ENCODE results near the gene MRPS15. TPM values are rescaled to one million over a fixed set of nuclear protein-coding genes. Genes with fewer than 3 reads are reported as not detected.

The MRPS15 gene
- total and polyA plus RNA-seq, 2 of the 13 experiments (the other 11 are each of a cell fraction or from before 2014, with no cell fraction given): 59.0 to 113 TPM

GRCh38 chr1:36420836-36421317 is 43.3 kb downstream of the MRPS15 start (continued):
- no peak for TF ChIP-seq PBX2 (CRISPR knock-in tag; IDR thresholded peaks at IDR 0.05)
- TF ChIP-seq MYPOP (CRISPR knock-in tag; IDR thresholded peaks at IDR 0.05): no peak
- no peak for TF ChIP-seq RXRB (CRISPR knock-in tag; IDR thresholded peaks at IDR 0.05; ENCODE audit: borderline replicate concordance)
- peak; percentile 22; the same call in 1 of the 2 replicates for TF ChIP-seq TBX2 (CRISPR knock-in tag; IDR thresholded peaks at IDR 0.05; ENCODE audit: borderline replicate concordance)
- no peak for TF ChIP-seq LCORL (IDR thresholded peaks at IDR 0.05)
- no peak for TF ChIP-seq LCORL (CRISPR knock-in tag; IDR thresholded peaks at IDR 0.05)
- TF ChIP-seq HHEX (CRISPR knock-in tag; IDR thresholded peaks at IDR 0.05): no peak
- TF ChIP-seq, protein P1, sequence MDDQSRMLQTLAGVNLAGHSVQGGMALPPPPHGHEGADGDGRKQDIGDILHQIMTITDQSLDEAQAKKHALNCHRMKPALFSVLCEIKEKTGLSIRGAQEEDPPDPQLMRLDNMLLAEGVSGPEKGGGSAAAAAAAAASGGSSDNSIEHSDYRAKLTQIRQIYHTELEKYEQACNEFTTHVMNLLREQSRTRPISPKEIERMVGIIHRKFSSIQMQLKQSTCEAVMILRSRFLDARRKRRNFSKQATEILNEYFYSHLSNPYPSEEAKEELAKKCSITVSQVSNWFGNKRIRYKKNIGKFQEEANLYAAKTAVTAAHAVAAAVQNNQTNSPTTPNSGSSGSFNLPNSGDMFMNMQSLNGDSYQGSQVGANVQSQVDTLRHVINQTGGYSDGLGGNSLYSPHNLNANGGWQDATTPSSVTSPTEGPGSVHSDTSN (CRISPR knock-in tag; IDR thresholded peaks at IDR 0.05; ENCODE audit: borderline replicate concordance): no peak
- TF ChIP-seq PAF1 (CRISPR knock-in tag; IDR thresholded peaks at IDR 0.05): no peak
- no peak for TF ChIP-seq MTF2 (CRISPR knock-in tag; IDR thresholded peaks at IDR 0.05; ENCODE audit: borderline replicate concordance)
- TF ChIP-seq STAG1 (CRISPR knock-in tag; IDR thresholded peaks at IDR 0.05): peak; percentile 95
- TF ChIP-seq, protein P2, sequence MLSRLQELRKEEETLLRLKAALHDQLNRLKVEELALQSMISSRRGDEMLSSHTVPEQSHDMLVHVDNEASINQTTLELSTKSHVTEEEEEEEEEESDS (CRISPR knock-in tag; IDR thresholded peaks at IDR 0.05; ENCODE audit: borderline replicate concordance): no peak
- TF ChIP-seq, protein P3, sequence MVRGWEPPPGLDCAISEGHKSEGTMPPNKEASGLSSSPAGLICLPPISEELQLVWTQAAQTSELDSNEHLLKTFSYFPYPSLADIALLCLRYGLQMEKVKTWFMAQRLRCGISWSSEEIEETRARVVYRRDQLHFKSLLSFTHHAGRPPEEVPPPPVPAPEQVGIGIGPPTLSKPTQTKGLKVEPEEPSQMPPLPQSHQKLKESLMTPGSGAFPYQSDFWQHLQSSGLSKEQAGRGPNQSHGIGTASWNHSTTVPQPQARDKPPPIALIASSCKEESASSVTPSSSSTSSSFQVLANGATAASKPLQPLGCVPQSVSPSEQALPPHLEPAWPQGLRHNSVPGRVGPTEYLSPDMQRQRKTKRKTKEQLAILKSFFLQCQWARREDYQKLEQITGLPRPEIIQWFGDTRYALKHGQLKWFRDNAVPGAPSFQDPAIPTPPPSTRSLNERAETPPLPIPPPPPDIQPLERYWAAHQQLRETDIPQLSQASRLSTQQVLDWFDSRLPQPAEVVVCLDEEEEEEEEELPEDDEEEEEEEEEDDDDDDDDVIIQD (CRISPR knock-in tag; IDR thresholded peaks at IDR 0.05; ENCODE audit: low read depth): 0 out of 2 replicates have a peak, but pooled peaks have one; percentile 20
- peak; percentile 45 for TF ChIP-seq SAP130 (CRISPR knock-in tag; IDR thresholded peaks at IDR 0.05; ENCODE audit: low read depth)
- TF ChIP-seq, protein P4, sequence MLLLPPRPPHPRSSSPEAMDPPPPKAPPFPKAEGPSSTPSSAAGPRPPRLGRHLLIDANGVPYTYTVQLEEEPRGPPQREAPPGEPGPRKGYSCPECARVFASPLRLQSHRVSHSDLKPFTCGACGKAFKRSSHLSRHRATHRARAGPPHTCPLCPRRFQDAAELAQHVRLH (CRISPR knock-in tag; IDR thresholded peaks at IDR 0.05; ENCODE audit: borderline replicate concordance, low read depth): peak; percentile 25; the same call in 1 of the 2 replicates
- no peak for TF ChIP-seq ZNF724P (CRISPR knock-in tag; IDR thresholded peaks at IDR 0.05; ENCODE audit: borderline replicate concordance)
- no peak for TF ChIP-seq SSRP1 (CRISPR knock-in tag; IDR thresholded peaks at IDR 0.05)
- TF ChIP-seq ZNF333 (CRISPR knock-in tag; IDR thresholded peaks at IDR 0.05; ENCODE audit: borderline replicate concordance): no peak
- TF ChIP-seq AHDC1 (CRISPR knock-in tag; IDR thresholded peaks at IDR 0.05; ENCODE audit: borderline replicate concordance): no peak
- no peak for TF ChIP-seq ZNF777 (CRISPR knock-in tag; IDR thresholded peaks at IDR 0.05)

All from HepG2 (cell line).